Epidermal melanocyte (primary cell): ENCODE results near the gene COL4A1.

Experiments
- DNase-seq: peaks from one replicate; pipeline ENCODE4 v3.0.0; 2011; ENCODE audit warnings: low spot score; ENCODE audit not compliant: insufficient read length

Gene COL4A1

DNA sequence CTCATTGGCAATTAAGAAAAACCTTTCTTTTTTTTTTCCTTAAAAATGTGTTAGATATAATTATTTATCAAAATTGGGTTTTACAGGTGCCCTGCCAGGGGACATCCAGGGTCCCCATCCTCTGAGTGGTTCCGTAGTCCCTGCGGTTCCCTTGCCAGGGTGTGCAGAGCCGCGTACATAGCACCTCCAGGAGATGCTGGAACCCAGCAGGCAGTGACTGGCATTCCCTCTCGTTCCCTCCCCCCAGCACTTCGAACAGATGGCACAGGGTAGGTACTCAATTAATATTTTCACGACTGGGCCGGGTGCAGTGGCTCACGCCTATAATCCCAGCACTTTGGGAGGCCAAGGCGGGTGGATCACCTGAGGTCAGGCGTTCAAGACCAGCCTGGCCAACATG is 82.0 kb downstream of the COL4A1 start:
- DNase-seq, result no peak

DNA sequence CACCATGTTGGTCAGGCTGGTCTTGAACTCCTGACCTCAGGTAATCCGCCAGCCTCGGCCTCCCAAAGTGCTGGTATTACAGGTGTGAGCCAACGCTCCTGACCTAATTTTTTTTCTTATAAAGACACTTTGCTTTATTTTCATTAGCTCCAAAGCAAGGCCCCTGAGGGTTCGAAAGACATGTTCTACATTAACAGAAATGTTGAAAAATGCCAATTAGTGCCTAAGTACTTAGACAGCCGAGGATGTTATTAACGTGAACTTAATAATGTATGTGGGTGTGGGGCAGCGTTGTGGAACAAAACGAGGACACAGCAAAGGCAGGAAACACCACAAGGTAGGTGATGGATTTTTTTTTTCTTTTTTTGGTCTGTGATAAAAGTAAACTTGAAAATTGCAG is 82.4 kb downstream of the COL4A1 start:
- DNase-seq, result no peak

DNA sequence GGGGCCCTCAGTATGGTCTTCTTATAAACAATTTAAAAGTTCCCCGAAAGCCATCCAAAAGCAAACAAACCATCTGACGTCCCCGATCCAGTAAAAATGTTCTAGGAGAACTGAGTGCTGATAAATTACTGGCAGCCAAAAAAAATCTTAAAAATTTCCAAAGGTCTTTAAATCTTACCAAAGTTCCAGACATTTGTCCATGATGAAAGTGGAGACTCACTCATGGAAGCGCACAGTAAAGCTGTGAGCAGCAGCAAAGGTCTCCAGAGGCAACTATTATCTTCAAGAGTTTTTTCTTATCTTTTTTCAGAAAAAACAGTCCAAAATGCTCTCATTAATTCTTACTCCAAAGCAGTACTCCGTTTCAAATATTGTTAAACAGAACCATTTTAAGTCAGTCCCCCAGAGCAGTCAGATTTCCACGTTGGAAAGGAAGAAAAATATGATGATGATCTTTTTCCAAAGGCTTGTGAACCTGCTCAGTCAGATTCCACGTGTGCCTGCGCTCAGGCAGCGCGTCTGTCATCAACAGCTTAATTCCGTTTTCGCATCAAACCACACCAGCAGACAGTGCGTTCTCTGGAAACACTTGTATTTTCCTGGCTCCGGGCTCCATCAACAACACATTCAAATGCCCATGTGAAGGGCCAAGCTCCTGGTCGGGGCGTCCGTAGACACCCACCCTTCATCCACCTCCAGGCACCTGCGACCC is 85.4 kb downstream of the COL4A1 start:
- no peak for DNase-seq

- DNase-seq, result no peak
Measured at GRCh38 chr13:110220471-110220870, 86.5 kb downstream of the COL4A1 start.

DNA sequence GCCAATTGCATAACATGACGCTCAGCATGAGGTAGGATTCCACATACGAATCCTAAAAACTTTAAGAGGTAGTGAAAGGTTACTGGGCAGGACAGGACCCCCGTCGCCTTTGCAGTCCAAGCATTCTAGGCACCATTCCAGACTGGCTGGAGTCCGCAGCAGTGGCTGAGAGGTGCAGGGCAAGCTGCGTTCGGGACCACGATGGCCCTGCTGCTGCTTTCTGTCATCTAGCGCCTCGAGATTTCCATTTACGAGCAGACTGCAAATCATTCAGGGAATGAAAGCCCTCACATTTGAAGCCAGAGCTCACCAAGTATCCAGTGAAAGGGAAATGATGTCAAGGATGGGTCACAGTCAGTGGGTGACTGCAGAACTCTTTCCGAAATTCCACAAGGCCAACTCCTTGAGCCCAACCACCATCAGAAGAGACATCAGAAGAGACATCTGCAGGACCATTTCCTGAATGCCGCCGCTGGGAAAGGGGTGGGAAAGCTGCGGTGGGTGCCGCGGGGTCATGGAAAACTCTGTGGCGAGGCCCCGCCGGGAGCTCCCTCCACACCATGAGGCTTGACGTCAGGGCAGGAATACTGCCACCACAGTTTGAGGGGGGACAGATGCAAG is 88.3 kb downstream of the COL4A1 start:
- no peak for DNase-seq

GRCh38 chr13:110217811-110218210 is 89.1 kb downstream of the COL4A1 start:
- DNase-seq, result no peak

- DNase-seq, result no peak
Measured at GRCh38 chr13:110217085-110217484, 89.9 kb downstream of the COL4A1 start.

- no peak for DNase-seq
Measured at GRCh38 chr13:110216398-110217041, 90.4 kb downstream of the COL4A1 start.

DNA sequence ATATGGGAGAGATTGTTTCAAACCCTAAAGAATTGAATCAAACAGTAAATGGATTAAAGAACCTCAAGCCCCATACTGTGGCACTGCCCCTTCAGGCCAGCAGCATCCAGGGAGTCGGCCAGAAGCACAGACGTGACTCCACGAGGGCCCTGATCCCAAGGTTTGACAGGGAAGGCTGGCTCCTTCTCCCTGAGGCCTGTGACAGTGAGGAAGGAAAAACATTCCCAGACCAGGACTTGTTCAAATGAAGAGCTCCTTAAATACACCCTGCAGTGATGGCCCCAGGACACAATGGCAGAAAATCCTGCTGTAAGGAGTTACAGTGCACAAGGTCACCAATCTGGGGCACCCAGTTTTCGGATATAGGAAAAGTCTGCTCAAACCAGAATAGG is 91.0 kb downstream of the COL4A1 start:
- DNase-seq, result no peak

GRCh38 chr13:110215606-110216005 is 91.4 kb downstream of the COL4A1 start:
- no peak for DNase-seq

- DNase-seq, result no peak
Measured at GRCh38 chr13:110214637-110215036, 92.3 kb downstream of the COL4A1 start.

GRCh38 chr13:110213461-110214074 is 93.4 kb downstream of the COL4A1 start:
- DNase-seq, result no peak

GRCh38 chr13:110212529-110212928 is 94.4 kb downstream of the COL4A1 start:
- DNase-seq, result no peak

DNA sequence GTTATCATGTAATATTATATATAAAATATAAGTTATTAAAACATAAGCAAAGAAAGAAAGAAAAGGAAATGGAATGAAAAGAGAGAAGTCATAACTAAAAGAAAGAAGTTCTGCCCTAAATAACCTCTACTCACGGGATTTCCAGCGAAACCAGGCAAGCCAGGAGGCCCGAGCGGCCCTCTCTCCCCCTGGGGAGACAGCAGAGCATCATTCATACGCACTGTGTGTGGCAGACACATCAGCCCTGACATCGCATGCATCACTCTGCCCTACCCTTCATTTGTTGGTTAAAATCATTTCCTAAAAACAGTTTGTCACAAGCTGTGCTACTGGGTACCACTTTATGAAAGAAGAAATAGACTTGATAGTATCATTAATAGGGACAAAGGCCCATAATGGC is 95.2 kb downstream of the COL4A1 start:
- DNase-seq, result no peak

GRCh38 chr13:110211046-110211445 is 95.9 kb downstream of the COL4A1 start:
- no peak for DNase-seq

GRCh38 chr13:110210604-110210985 is 96.4 kb downstream of the COL4A1 start:
- no peak for DNase-seq

DNA sequence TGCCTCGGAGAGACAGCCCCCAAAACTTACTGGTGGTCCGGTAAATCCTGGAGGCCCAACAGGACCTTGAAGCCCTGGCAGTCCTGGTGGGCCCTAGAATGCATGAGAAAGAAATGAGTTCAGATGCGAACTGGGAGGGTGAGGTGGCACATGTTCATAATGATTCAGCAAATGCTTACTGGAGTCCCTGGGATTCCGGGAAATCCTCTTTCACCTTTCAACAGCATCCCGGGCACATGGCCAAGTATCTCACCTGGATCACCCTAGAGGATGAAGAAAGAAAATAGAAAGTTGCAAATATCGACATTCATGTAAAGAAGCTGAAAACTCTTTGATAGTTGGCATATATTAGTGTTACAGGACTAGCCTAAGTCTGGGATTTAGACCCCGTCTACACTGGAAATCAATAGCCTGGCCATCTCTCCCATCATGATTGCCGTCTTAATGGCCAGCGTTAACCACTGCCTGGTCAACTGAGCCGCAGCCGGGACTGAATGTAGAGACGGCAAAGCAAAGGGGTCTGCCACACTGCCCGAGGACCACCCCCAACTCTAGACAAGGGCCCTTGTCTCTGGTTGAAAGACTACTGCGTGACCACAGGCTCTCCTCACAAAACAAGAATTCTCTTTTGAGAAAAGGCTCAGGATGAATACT is 96.9 kb downstream of the COL4A1 start:
- DNase-seq, result no peak

DNA sequence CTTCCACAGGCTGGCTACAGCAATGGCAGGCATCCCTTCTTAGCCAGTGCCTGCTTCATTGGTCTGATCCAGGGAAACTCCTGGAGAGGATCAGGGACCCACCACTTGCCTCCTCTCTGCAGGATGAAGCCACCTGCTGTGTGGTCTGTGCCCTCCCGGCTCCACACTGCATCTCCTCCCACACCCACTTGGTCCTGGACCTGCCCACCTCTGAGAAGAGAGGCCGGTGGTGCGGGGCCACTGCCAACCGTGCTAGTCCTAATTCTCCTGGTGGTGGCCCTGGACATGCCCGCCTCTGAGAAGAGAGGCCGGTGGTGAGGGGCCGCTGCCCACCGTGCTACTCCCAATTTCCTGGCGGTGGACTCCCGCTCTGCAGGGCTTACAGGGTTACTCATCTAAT is 98.8 kb downstream of the COL4A1 start:
- no peak for DNase-seq

DNA sequence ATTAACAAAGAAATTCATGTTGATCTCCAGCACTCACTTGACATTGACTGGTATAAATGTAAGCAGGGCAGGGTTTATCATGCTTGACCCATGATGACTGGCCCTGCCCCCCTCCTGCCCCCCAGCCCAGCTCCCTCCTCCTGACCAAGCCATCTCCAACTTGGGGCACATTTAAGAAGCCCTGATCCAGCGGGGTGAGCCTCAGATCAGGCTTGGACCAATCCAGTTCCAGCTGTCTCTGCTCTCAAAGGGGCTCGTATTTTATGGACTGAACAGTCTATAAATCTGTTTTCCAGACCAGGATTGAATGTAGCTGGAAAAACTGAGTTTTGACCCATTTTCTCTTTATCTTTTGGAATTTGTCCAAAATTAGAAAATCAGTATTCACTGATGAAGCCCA is 100.0 kb downstream of the COL4A1 start:
- no peak for DNase-seq

- DNase-seq, result no peak
Measured at GRCh38 chr13:110206185-110206584, 100.8 kb downstream of the COL4A1 start.

DNA sequence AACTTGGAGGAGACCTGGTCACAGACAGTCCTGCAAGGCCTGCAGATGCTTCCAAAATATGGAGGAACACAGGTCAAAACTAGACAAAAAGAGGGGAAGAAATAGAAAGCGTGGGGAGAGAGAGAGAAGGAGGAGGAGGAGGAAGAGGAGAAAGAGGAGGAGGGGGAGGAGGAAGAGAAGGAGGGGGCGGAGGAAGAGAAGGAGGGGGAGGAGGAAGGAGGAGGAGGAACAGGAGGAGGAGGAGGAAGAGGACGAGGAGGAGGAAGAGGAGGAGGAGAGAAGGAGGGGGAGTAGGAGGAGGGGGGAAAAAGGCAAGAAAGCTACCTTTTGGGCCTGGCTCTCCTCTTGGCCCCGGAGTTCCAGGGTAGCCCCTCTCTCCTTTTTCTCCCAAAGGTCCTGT is 105.8 kb downstream of the COL4A1 start:
- DNase-seq, result no peak

GRCh38 chr13:110200276-110200870 is 106.6 kb downstream of the COL4A1 start:
- no peak for DNase-seq
